H1 (cell line): ENCODE measurements around the gene SLITRK3. TPM values are rescaled to one million over a fixed set of nuclear protein-coding genes. Genes with fewer than 3 reads are reported as not detected.

Experiments
- CTCF ChIA-PET: fragments of 300-600 bp; sonication (Branson Sonifier 250); formaldehyde crosslinking; loops from one replicate; lab custom pipeline; 2021; ENCODE audit not compliant: partially characterized antibody; lab: Charles Lee
- POLR2A ChIA-PET: fragments of 300-600 bp; sonication (Branson Sonifier 250); formaldehyde crosslinking; loops from one replicate; lab custom pipeline; 2021; ENCODE audit warnings: inconsistent platforms; ENCODE audit not compliant: partially characterized antibody; lab: Charles Lee
- DNase-seq, 2 experiments: peaks; one replicate each; pipeline versions ENCODE4 v3.0.0 to v3.0.0-alpha.2; 2010 to 2022; ENCODE audit warnings: low spot score in 2 of 2, low read depth in 1 of 2, mixed read lengths in 1 of 2
- FAIRE-seq: peaks from 2 replicates; lab custom pipeline; 2011; peaks lifted over from hg19 to GRCh38; lab: Jason Lieb, UNC
- H2AFZ ChIP-seq: 2 replicates; pipeline ENCODE4 v1.8.1; 2012; ENCODE audit warnings: low read length, inconsistent platforms
- H2AK5ac ChIP-seq: 2 replicates; pipeline ENCODE4 v1.6.1; 2013; ENCODE audit warnings: low read depth, low read length
- H2BK120ac ChIP-seq: replicated peaks from 2 replicates; pipeline ENCODE3; 2013; ENCODE audit warnings: low read depth, low read length, inconsistent platforms
- H2BK12ac ChIP-seq: 2 replicates; pipeline ENCODE4 v1.6.1; 2013; ENCODE audit warnings: low read depth, low read length
- H2BK15ac ChIP-seq: 2 replicates; pipeline ENCODE4 v1.6.1; 2013; ENCODE audit warnings: low read length
- H2BK20ac ChIP-seq: 2 replicates; pipeline ENCODE4 v1.6.1; 2013; ENCODE audit warnings: low read length
- H2BK5ac ChIP-seq: 2 replicates; pipeline ENCODE4 v1.6.1; 2013; ENCODE audit warnings: low read depth, low read length
- H3K14ac ChIP-seq: 2 replicates; pipeline ENCODE4 v1.6.1; 2013; ENCODE audit warnings: inconsistent platforms; ENCODE audit not compliant: insufficient read length
- H3K18ac ChIP-seq: 2 replicates; pipeline ENCODE4 v1.6.1; 2013; ENCODE audit warnings: low read length; ENCODE audit errors: extremely low read depth
- H3K23ac ChIP-seq: 2 replicates; pipeline ENCODE4 v1.6.1; 2013; ENCODE audit warnings: inconsistent platforms; ENCODE audit not compliant: insufficient read length
- H3K23me2 ChIP-seq: 2 replicates; pipeline ENCODE4 v1.6.1; 2013; ENCODE audit warnings: low read depth, low read length
- H3K27ac ChIP-seq: 2 replicates; pipeline ENCODE4 v1.6.1; 2011; ENCODE audit warnings: low read depth, low read length, inconsistent platforms
- H3K27me3 ChIP-seq, 4 experiments: replicated peaks in 1 of 4; 1 replicate in 1 of 4; 2 replicates in 3 of 4; pipeline versions ENCODE4 v1.6.1 to v1.8.1; 2011 to 2013; ENCODE audit warnings: low read length in 3 of 4, mild to moderate bottlenecking in 3 of 4, inconsistent platforms in 2 of 4, mixed read lengths in 2 of 4, moderate library complexity in 1 of 4; ENCODE audit not compliant: control insufficient read depth in 3 of 4, insufficient read depth in 3 of 4; ENCODE audit errors: extremely low read depth in 1 of 4
- H3K36me3 ChIP-seq, 4 experiments: 2 replicates each; pipeline versions ENCODE4 v1.6.1 to v1.8.1; 2011 to 2013; ENCODE audit warnings: mild to moderate bottlenecking in 4 of 4, low read length in 3 of 4, moderate library complexity in 2 of 4, control low read depth in 1 of 4, inconsistent platforms in 1 of 4; ENCODE audit not compliant: insufficient read depth in 4 of 4, control insufficient read depth in 2 of 4
- H3K4ac ChIP-seq: replicated peaks from 2 replicates; pipeline ENCODE3; 2013; ENCODE audit warnings: low read length, low read depth, mixed read lengths, inconsistent platforms; ENCODE audit not compliant: insufficient read length
- H3K4me1 ChIP-seq, 4 experiments: replicated peaks in 1 of 4; 1 replicate in 1 of 4; 2 replicates in 3 of 4; pipeline versions ENCODE4 v1.6.1 to v1.8.1; 2011 to 2013; ENCODE audit warnings: low read length in 3 of 4, inconsistent platforms in 2 of 4, mixed read lengths in 1 of 4; ENCODE audit not compliant: insufficient read depth in 4 of 4, control insufficient read depth in 3 of 4
- H3K4me2 ChIP-seq, 2 experiments: 2 replicates each; pipeline versions ENCODE4 v1.6.1 to v1.8.1; 2011 to 2013; ENCODE audit warnings: low read depth in 2 of 2, low read length in 2 of 2, control low read depth in 1 of 2, inconsistent platforms in 1 of 2, mild to moderate bottlenecking in 1 of 2; ENCODE audit not compliant: insufficient read depth in 1 of 2
- H3K4me3 ChIP-seq, 4 experiments: fragments of 200-600, 300-600 bp in 1 of 4; sonication (generic), shearing (Covaris generic), sonication (Bioruptor Twin) in 1 of 4; 2 replicates each; pipeline versions ENCODE4 v1.5.1 to v1.8.1; 2011 to 2016; ENCODE audit warnings: low read length in 4 of 4, low read depth in 3 of 4, control low read depth in 2 of 4, inconsistent platforms in 2 of 4, mild to moderate bottlenecking in 2 of 4, mixed read lengths in 1 of 4, moderate library complexity in 1 of 4; ENCODE audit not compliant: insufficient read depth in 2 of 4; ENCODE audit errors: extremely low read depth in 1 of 4
- H3K56ac ChIP-seq: replicated peaks from 2 replicates; pipeline ENCODE3; 2013; ENCODE audit warnings: low read depth, mild to moderate bottlenecking, mixed read lengths, low read length, inconsistent platforms; ENCODE audit not compliant: insufficient read length
- H3K79me1 ChIP-seq: 2 replicates; pipeline ENCODE4 v1.6.1; 2013; ENCODE audit warnings: low read depth, low read length, control low read depth
- H3K79me2 ChIP-seq, 2 experiments: 2 replicates each; pipeline versions ENCODE4 v1.6.1 to v1.8.1; 2012 to 2013; ENCODE audit warnings: low read length in 2 of 2, mild to moderate bottlenecking in 2 of 2, inconsistent platforms in 1 of 2; ENCODE audit not compliant: insufficient read depth in 2 of 2, control insufficient read depth in 1 of 2
- H3K9ac ChIP-seq, 4 experiments: replicated peaks in 1 of 4; 1 replicate in 1 of 4; 2 replicates in 3 of 4; pipeline versions ENCODE4 v1.6.1 to v1.8.1; 2011 to 2013; ENCODE audit warnings: low read depth in 3 of 4, low read length in 3 of 4, control low read depth in 2 of 4, mild to moderate bottlenecking in 2 of 4, moderate library complexity in 2 of 4, inconsistent platforms in 1 of 4; ENCODE audit errors: extremely low read depth in 1 of 4
- H3K9me3 ChIP-seq, 2 experiments: 2 replicates each; pipeline versions ENCODE4 v1.6.1 to v1.8.1; 2012 to 2013; ENCODE audit warnings: mild to moderate bottlenecking in 2 of 2, moderate library complexity in 2 of 2, control low read depth in 1 of 2, inconsistent platforms in 1 of 2, low read depth in 1 of 2, low read length in 1 of 2, mixed read lengths in 1 of 2; ENCODE audit not compliant: insufficient read depth in 2 of 2
- H4K20me1 ChIP-seq, 2 experiments: replicated peaks in 1 of 2; 2 replicates each; pipeline versions ENCODE3 to v1.8.1; 2011 to 2013; ENCODE audit warnings: inconsistent platforms in 2 of 2, low read length in 2 of 2, mild to moderate bottlenecking in 1 of 2; ENCODE audit not compliant: insufficient read depth in 2 of 2, control insufficient read depth in 1 of 2
- H4K5ac ChIP-seq: 2 replicates; pipeline ENCODE4 v1.6.1; 2013; ENCODE audit warnings: low read length, low read depth, mixed read lengths, inconsistent platforms; ENCODE audit not compliant: insufficient read length
- H4K8ac ChIP-seq: 2 replicates; pipeline ENCODE4 v1.8.0; 2013; ENCODE audit warnings: mild to moderate bottlenecking, moderate library complexity, low read length, inconsistent platforms; ENCODE audit not compliant: insufficient read depth; ENCODE audit errors: extremely low read depth
- H4K91ac ChIP-seq: replicated peaks from 2 replicates; pipeline ENCODE3; 2013; ENCODE audit warnings: low read length, mixed read lengths, inconsistent platforms; ENCODE audit not compliant: insufficient read length
- WGBS, 2 experiments: shearing (Covaris generic) in 1 of 2; methylation state at CpG; one replicate each; pipeline versions ENCODE4 v1.1.6 to v1.1.7; 2013 to 2015; ENCODE audit warnings: low lambda C conversion rate in 2 of 2, mixed read lengths in 2 of 2, inconsistent platforms in 1 of 2, low coverage in 1 of 2, missing lambda C conversion rate in 1 of 2; ENCODE audit not compliant: insufficient replicate concordance in 2 of 2, insufficient coverage in 1 of 2, insufficient read length in 1 of 2; ENCODE audit errors: extremely low coverage in 1 of 2, missing lambda C conversion rate in 1 of 2; 5-methylcytosine and 5-hydroxymethylcytosine counted together
- polyA plus RNA-seq, 7 experiments: library from polyadenylated mRNA; depleted of rRNA in 3 of 7; stranded (reverse) in 5 of 7; unstranded in 2 of 7; fragments of >200 nt in 5 of 7; fragments of 200-250 nt in 2 of 7; gene quantifications; 1 replicate in 5 of 7; 2 replicates in 1 of 7; 4 replicates in 1 of 7; pipeline versions ENCODE4 v1.2.1 to v1.2.3, GENCODE V29; 2011 to 2013; ENCODE audit warnings: missing spikeins in 2 of 7, mixed read lengths in 2 of 7
- total RNA-seq: library from RNA; stranded (reverse); fragmentation: NEBNext Ultra II Directional; extraction: Animal tissue kit (Norgen Biotek cat#: 25700); gene quantifications from 2 replicates; pipeline ENCODE4 v1.2.1, GENCODE V29; 2021

Gene SLITRK3
- total and polyA plus RNA-seq, 2 of the 8 experiments (the other 6 are each of a cell fraction or from before 2014, with no cell fraction given) = 0.71 to 3.4 TPM

DNA sequence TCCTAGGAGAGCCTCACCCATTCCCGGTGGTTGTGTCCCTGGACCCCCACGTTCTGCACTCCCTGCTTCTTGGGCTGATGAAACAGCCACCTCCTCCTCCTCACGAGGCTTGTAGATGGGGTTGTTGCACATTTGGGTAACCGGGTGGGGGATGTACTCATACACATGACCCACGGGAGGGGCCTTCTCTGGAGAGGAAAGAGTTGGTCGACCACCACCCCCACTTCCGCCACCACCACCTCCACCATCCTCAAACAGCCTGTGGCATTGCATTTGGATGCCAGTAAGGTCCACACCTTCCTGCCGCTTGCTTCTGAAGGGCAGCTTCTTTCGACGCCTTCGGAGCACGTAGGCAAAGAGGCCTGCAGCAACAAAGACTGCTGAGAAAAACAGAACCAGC lies 7.7 kb downstream of the SLITRK3 start:
- Histone ChIP-seq H3K18ac (no peak overlapping the region), H4K8ac (no peak overlapping the region), H4K20me1 (no peaks in the 10 kb centered on the region), H3K56ac (no peak overlapping the region), H2BK12ac (no peak overlapping the region), H3K4me3 (no peak overlapping the region), H2BK15ac (no peak overlapping the region), H3K9me3 (no peaks in the 10 kb centered on the region), H2BK5ac (no peak overlapping the region), H3K9ac (no peak overlapping the region), H3K79me1 (no peaks in the 10 kb centered on the region; the same call in 1 of the 2 replicates), H3K23ac (no peak overlapping the region), H3K14ac (no peak overlapping the region), H3K27me3 (0 out of 7 replicates have a peak, but pooled peaks cover 0 to 2% (median 0%) of the 10 kb centered on the region in 4 experiments), H4K91ac (no peak overlapping the region), H2AK5ac (no peak overlapping the region), H3K36me3 (no peaks in the 10 kb centered on the region), H2BK120ac (no peak overlapping the region), H3K4ac (no peak overlapping the region), H2AFZ (no peak overlapping the region), H3K4me1 (peaks cover 0 to 5% (median 1%) of the 10 kb centered on the region in 4 experiments; a peak in 5 of 7 replicates), H3K27ac (no peak overlapping the region), H4K5ac (no peak overlapping the region), H3K79me2 (no peaks in the 10 kb centered on the region), H2BK20ac (no peak overlapping the region), H3K23me2 (peaks cover 8% of the 10 kb centered on the region; the same call in 1 of the 2 replicates), H3K4me2 (no peak overlapping the region)
- no peak for DNase-seq
- no peak for FAIRE-seq
- POLR2A ChIA-PET = no interaction called here
- 95% methylated on average over 11 of the region's 12 CpGs; no CpG with 5 or more reads in 1 of the 2 experiments for WGBS, 2 experiments
- CTCF ChIA-PET = no interaction called here
